ENCODE data around the gene MRNIP.

GRCh38 chr5:179800071-179800695, 58.4 kb downstream of the MRNIP start:
- no peak for TF ChIP-seq CTCF (optimal IDR thresholded peaks at IDR 0.05 in 1 of 3, IDR thresholded peaks at IDR 0.05 in 1 of 3, conservative IDR thresholded peaks at IDR 0.05 in 1 of 3; ENCODE audit: extremely low read depth in 1 of 3, insufficient read depth in 2 of 3, low read length in 3 of 3)
- TF ChIP-seq EZH2 (IDR thresholded peaks at IDR 0.05; ENCODE audit: low read length), result no peak
